Neuron (in vitro differentiated cells): ENCODE data around the gene FHAD1.
A peak's percentile ranks its signal among the peaks of the same experiment; 100 is the strongest.

Experiments
- H2AFZ ChIP-seq: one replicate; pipeline ENCODE4 v1.6.1; 2013; ENCODE audit warnings: low read depth, mild to moderate bottlenecking, inconsistent platforms, low read length, moderate library complexity
- H3K27me3 ChIP-seq: one replicate; pipeline ENCODE4 v1.6.1; 2013; ENCODE audit warnings: low read length; ENCODE audit not compliant: insufficient read depth
- H3K36me3 ChIP-seq: one replicate; pipeline ENCODE4 v1.6.1; 2013; ENCODE audit warnings: low read length; ENCODE audit not compliant: insufficient read depth
- H3K4me1 ChIP-seq: one replicate; pipeline ENCODE4 v1.6.1; 2013; ENCODE audit warnings: low read length; ENCODE audit not compliant: insufficient read depth
- H3K4me3 ChIP-seq: 2 replicates; pipeline ENCODE4 v1.5.1; 2013; ENCODE audit warnings: mild to moderate bottlenecking, low read length, moderate library complexity
- H3K9me3 ChIP-seq: one replicate; pipeline ENCODE4 v1.6.1; 2013; ENCODE audit warnings: low read length

The FHAD1 gene

GRCh38 chr1:15246960-15247614, at the start of gene FHAD1:
TSS of gene FHAD1 (plus strand) at chr1:15247223. CDS start at chr1:15251785, 4,562 bp downstream.
- no peaks in the 10 kb centered on the region for H3K27me3 ChIP-seq
- H3K4me3 ChIP-seq = peak within 1 kb of the TSS; percentile 24
- H3K36me3 ChIP-seq = no peaks in the 10 kb centered on the region
- peaks cover 9% of the 10 kb centered on the region for H3K4me1 ChIP-seq
- H2AFZ ChIP-seq = no peak within 1 kb of the TSS
- H3K9me3 ChIP-seq = peaks cover 6% of the 10 kb centered on the region

GRCh38 chr1:15197591-15198447, 49.2 kb upstream of the FHAD1 start:
- Histone ChIP-seq H3K4me3 (no peak overlapping the region), H3K4me1 (peaks cover 11% of the 10 kb centered on the region), H2AFZ (no peak overlapping the region), H3K36me3 (no peaks in the 10 kb centered on the region), H3K9me3 (no peaks in the 10 kb centered on the region), H3K27me3 (no peaks in the 10 kb centered on the region)

- H3K4me1 ChIP-seq = peaks cover 11% of the 10 kb centered on the region
- H3K36me3 ChIP-seq = no peaks in the 10 kb centered on the region
- no peak overlapping the region for H3K4me3 ChIP-seq
- no peak overlapping the region for H2AFZ ChIP-seq
- H3K27me3 ChIP-seq = no peaks in the 10 kb centered on the region
- H3K9me3 ChIP-seq = no peaks in the 10 kb centered on the region
Measured at GRCh38 chr1:15198684-15199083, 48.3 kb upstream of the FHAD1 start.

GRCh38 chr1:15201221-15201620, 45.8 kb upstream of the FHAD1 start:
- Histone ChIP-seq H3K36me3 (no peaks in the 10 kb centered on the region), H3K27me3 (no peaks in the 10 kb centered on the region), H3K9me3 (no peaks in the 10 kb centered on the region), H2AFZ (no peak overlapping the region), H3K4me1 (peaks cover 24% of the 10 kb centered on the region), H3K4me3 (no peak overlapping the region)

GRCh38 chr1:15201849-15202551, 45.0 kb upstream of the FHAD1 start:
- H2AFZ ChIP-seq = no peak overlapping the region
- no peaks in the 10 kb centered on the region for H3K36me3 ChIP-seq
- H3K4me1 ChIP-seq = peaks cover 27% of the 10 kb centered on the region
- no peaks in the 10 kb centered on the region for H3K9me3 ChIP-seq
- no peaks in the 10 kb centered on the region for H3K27me3 ChIP-seq
- no peak overlapping the region for H3K4me3 ChIP-seq

GRCh38 chr1:15204931-15205330, 42.1 kb upstream of the FHAD1 start:
- no peak overlapping the region for H3K4me3 ChIP-seq
- no peaks in the 10 kb centered on the region for H3K27me3 ChIP-seq
- H3K9me3 ChIP-seq = no peaks in the 10 kb centered on the region
- no peaks in the 10 kb centered on the region for H3K36me3 ChIP-seq
- H2AFZ ChIP-seq = no peak overlapping the region
- peaks cover 33% of the 10 kb centered on the region for H3K4me1 ChIP-seq

- Histone ChIP-seq H3K9me3 (no peaks in the 10 kb centered on the region), H2AFZ (no peak overlapping the region), H3K4me3 (no peak overlapping the region), H3K36me3 (no peaks in the 10 kb centered on the region), H3K4me1 (peaks cover 28% of the 10 kb centered on the region), H3K27me3 (no peaks in the 10 kb centered on the region)
Measured at GRCh38 chr1:15205586-15206346, 41.3 kb upstream of the FHAD1 start.

GRCh38 chr1:15206418-15207030, 40.5 kb upstream of the FHAD1 start:
- H2AFZ ChIP-seq = no peak overlapping the region
- H3K4me1 ChIP-seq = peaks cover 28% of the 10 kb centered on the region
- H3K9me3 ChIP-seq = no peaks in the 10 kb centered on the region
- peak overlapping the region; percentile 21 for H3K4me3 ChIP-seq
- no peaks in the 10 kb centered on the region for H3K36me3 ChIP-seq
- no peaks in the 10 kb centered on the region for H3K27me3 ChIP-seq

- Histone ChIP-seq H3K4me3 (peak overlapping the region; percentile 21), H3K9me3 (no peaks in the 10 kb centered on the region)
Measured at GRCh38 chr1:15207031-15207828, 39.8 kb upstream of the FHAD1 start.

GRCh38 chr1:15207829-15208429, 39.1 kb upstream of the FHAD1 start:
- Histone ChIP-seq H3K27me3 (no peaks in the 10 kb centered on the region), H3K9me3 (no peaks in the 10 kb centered on the region), H3K36me3 (no peaks in the 10 kb centered on the region), H2AFZ (no peak overlapping the region), H3K4me3 (no peak overlapping the region), H3K4me1 (peaks cover 33% of the 10 kb centered on the region)

More at GRCh38 chr1:15207031-15207828, 39.8 kb upstream of the FHAD1 start:
- no peaks in the 10 kb centered on the region for H3K27me3 ChIP-seq
- H3K36me3 ChIP-seq = no peaks in the 10 kb centered on the region
- H2AFZ ChIP-seq = no peak overlapping the region
- H3K4me1 ChIP-seq = peaks cover 28% of the 10 kb centered on the region

GRCh38 chr1:15210651-15211375, 36.2 kb upstream of the FHAD1 start:
- H3K4me3 ChIP-seq = no peak overlapping the region
- peaks cover 45% of the 10 kb centered on the region for H3K4me1 ChIP-seq
- H3K27me3 ChIP-seq = no peaks in the 10 kb centered on the region
- H3K9me3 ChIP-seq = no peaks in the 10 kb centered on the region
- H3K36me3 ChIP-seq = no peaks in the 10 kb centered on the region
- no peak overlapping the region for H2AFZ ChIP-seq
